ENCODE data around the gene FAM229B.

DNA sequence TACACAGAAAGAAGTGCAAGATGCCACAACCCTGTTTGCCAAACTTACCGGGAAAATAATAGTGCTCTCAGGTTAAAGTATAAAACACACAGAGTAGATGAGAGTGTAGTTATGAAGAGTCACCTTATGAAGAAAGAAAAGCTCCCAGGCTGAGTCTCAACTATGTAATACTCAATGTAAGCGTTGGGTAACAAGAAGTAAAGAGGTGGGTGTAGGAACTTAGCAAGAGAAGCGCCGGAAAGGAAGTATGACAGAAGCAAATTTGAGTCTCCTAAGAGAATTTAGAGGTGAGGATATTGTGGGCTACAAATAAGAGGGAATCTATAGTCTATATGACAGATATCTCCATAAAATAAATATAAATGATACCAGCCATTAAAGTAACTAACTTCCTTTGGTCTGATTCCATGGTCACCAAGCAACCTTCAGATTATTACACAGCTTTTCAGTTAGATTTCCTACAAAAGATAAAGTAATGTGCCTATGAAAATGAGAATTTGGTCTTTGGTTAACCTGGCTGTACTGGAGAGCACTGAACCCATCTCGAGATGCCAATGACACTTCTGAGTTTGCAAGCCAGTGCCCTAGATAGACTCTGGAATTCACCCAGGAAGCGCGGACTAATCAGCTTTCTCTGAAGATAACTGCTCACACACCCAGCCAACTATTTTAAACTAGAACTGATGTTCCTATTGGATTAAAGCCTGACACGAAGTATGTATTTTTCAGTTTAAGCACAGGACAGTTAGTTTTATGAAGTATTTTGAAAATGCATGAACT, 1.9 kb upstream of the FAM229B start:
- TF ChIP-seq, protein P1, sequence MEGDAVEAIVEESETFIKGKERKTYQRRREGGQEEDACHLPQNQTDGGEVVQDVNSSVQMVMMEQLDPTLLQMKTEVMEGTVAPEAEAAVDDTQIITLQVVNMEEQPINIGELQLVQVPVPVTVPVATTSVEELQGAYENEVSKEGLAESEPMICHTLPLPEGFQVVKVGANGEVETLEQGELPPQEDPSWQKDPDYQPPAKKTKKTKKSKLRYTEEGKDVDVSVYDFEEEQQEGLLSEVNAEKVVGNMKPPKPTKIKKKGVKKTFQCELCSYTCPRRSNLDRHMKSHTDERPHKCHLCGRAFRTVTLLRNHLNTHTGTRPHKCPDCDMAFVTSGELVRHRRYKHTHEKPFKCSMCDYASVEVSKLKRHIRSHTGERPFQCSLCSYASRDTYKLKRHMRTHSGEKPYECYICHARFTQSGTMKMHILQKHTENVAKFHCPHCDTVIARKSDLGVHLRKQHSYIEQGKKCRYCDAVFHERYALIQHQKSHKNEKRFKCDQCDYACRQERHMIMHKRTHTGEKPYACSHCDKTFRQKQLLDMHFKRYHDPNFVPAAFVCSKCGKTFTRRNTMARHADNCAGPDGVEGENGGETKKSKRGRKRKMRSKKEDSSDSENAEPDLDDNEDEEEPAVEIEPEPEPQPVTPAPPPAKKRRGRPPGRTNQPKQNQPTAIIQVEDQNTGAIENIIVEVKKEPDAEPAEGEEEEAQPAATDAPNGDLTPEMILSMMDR (IDR thresholded peaks at IDR 0.05; ENCODE audit: extremely low read depth in 1 of 2, insufficient read depth in 1 of 2, low read depth in 1 of 2, low read length in 2 of 2) = no peak
- TF ChIP-seq POLR2A (IDR thresholded peaks at IDR 0.05; ENCODE audit: low read depth, low read length) (no peak), POLR2AphosphoS5 (IDR thresholded peaks at IDR 0.05; ENCODE audit: insufficient read depth, low read depth, low read length) (no peak), MYC (IDR thresholded peaks at IDR 0.05; ENCODE audit: low read depth, low read length) (no peak)
- TF ChIP-seq, protein P2, sequence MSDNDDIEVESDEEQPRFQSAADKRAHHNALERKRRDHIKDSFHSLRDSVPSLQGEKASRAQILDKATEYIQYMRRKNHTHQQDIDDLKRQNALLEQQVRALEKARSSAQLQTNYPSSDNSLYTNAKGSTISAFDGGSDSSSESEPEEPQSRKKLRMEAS (IDR thresholded peaks at IDR 0.05; ENCODE audit: insufficient read depth, insufficient read length) = no peak
